Activated CD8-positive, alpha-beta T cell treated with anti-CD3 and anti-CD28 coated beads for 36 hours (primary cell): ENCODE measurements around the gene MKRN1. TPM values are rescaled to one million over a fixed set of nuclear protein-coding genes. Genes with fewer than 3 reads are reported as not detected.
"Not testable (repeated sequence)": the region's sequence is repeated elsewhere in the genome, so short reads cannot be mapped to it uniquely, and the experiment has no call there.

ENCODE experiments used
- ATAC-seq: fragments of 200-7000 bp; cut with Tn5 transposase; one replicate; pipeline ENCODE4 v1.10.0; 2021; ENCODE audit warnings: mild to moderate bottlenecking, moderate library complexity
- CTCF ChIA-PET: fragments of 350-600 bp; sonication (Branson Sonifier 250); formaldehyde crosslinking; loops from one replicate; lab custom pipeline; 2021; ENCODE audit warnings: antibody characterized with exemption; lab: Charles Lee
- POLR2A ChIA-PET: fragments of 350-600 bp; sonication (Branson Sonifier 250); formaldehyde crosslinking; loops from one replicate; lab custom pipeline; 2021; ENCODE audit warnings: antibody characterized with exemption; lab: Charles Lee
- DNase-seq: peaks from one replicate; pipeline ENCODE4 v3.0.0-alpha.2; 2020
- H3K27ac Mint-ChIP-seq: one replicate; pipeline ENCODE4 v1.8.0; 2021; ENCODE audit warnings: mild to moderate bottlenecking, mixed read lengths
- H3K27me3 Mint-ChIP-seq: one replicate; pipeline ENCODE4 v1.8.0; 2021; ENCODE audit warnings: mixed read lengths
- H3K36me3 Mint-ChIP-seq: one replicate; pipeline ENCODE4 v1.8.0; 2021; ENCODE audit warnings: low read depth, mixed read lengths
- H3K4me1 Mint-ChIP-seq: one replicate; pipeline ENCODE4 v1.8.0; 2021; ENCODE audit warnings: low read depth, mixed read lengths
- H3K4me3 Mint-ChIP-seq: one replicate; pipeline ENCODE4 v1.8.0; 2021; ENCODE audit warnings: mild to moderate bottlenecking, moderate library complexity, mixed read lengths
- H3K9me3 Mint-ChIP-seq: one replicate; pipeline ENCODE4 v1.8.0; 2021; ENCODE audit warnings: mixed read lengths
- CTCF ChIP-seq: fragments of 200-600 bp; IDR thresholded peaks from one replicate; pipeline ENCODE4 v1.8.0; 2022; ENCODE audit warnings: antibody characterized with exemption, mild to moderate bottlenecking
- intact Hi-C: fragments of 100-400 bp; cut with micrococcal nuclease; formaldehyde crosslinking; loops from one replicate; pipeline ENCODE4 v1.10.0; 2022
- total RNA-seq, 2 experiments: library from RNA; stranded (reverse); gene quantifications; one replicate each; pipeline ENCODE4 v1.2.3, GENCODE V29; 2021

The MKRN1 gene
- total RNA-seq, 2 experiments from 2014 or later = 55.5 to 56.4 TPM

GRCh38 chr7:140456551-140457051 lies 22.7 kb downstream of the MKRN1 start:
- H3K27me3 Mint-ChIP-seq = no peaks in the 10 kb centered on the region
- H3K27ac Mint-ChIP-seq = no peak overlapping the region
- intact Hi-C loops = no loop called here
- DNase-seq (no peak), ATAC-seq (no peak)
- H3K4me1 Mint-ChIP-seq = peaks cover 15% of the 10 kb centered on the region
- peaks cover 42% of the 10 kb centered on the region for H3K36me3 Mint-ChIP-seq
- ChIA-PET CTCF (interaction anchor here (1.1 to 1.6 kb wide), 2 partner anchors 12 to 17 kb away, joined by 4 read pairs; no protein-coding TSS in a partner anchor), POLR2A (interaction anchor here (1.5 kb wide), 1 partner anchor 22 kb away, joined by 3 read pairs; no protein-coding TSS in a partner anchor)
- H3K4me3 Mint-ChIP-seq = no peak overlapping the region
- no peak for TF ChIP-seq CTCF
- H3K9me3 Mint-ChIP-seq = no peaks in the 10 kb centered on the region

DNA sequence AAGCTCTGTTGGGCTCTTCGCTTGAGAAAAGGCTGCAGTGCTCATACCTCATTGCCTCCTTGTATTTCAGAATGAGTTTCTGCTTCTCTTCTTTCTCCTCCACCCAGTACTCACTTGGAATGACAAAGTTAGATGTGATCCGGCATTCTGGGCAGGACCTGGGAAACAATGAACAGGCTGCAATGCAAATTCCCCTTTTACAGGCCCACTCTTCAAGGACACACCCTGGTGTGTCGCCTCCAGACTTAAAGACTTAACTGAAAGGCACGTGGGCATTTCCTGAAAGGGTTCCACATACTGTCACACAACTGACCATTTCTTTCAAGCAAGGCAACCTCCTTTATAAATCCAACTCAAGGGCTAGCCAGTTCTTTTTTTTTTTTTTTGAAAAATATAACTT lies 23.6 kb downstream of the MKRN1 start:
- DNase-seq (no peak), ATAC-seq (no peak)
- no peaks in the 10 kb centered on the region for H3K9me3 Mint-ChIP-seq
- H3K4me3 Mint-ChIP-seq = no peak overlapping the region
- peaks cover 35% of the 10 kb centered on the region for H3K36me3 Mint-ChIP-seq
- no peaks in the 10 kb centered on the region for H3K27me3 Mint-ChIP-seq
- ChIA-PET POLR2A (interaction anchor here (1.6 kb wide), 1 partner anchor 10 kb away, joined by 5 read pairs; no protein-coding TSS in a partner anchor), CTCF (interaction anchor here (1.1 to 1.6 kb wide), 3 partner anchors 12 to 38 kb away, joined by 3 to 4 read pairs (median 4); no protein-coding TSS in a partner anchor)
- intact Hi-C loops = no loop called here
- TF ChIP-seq CTCF = no peak
- peaks cover 18% of the 10 kb centered on the region for H3K4me1 Mint-ChIP-seq
- H3K27ac Mint-ChIP-seq = no peak overlapping the region

GRCh38 chr7:140454657-140455015 lies 24.7 kb downstream of the MKRN1 start:
- ChIA-PET CTCF (interaction anchor here (1.2 to 3.6 kb wide), 2 partner anchors 11 to 39 kb away, joined by 3 to 26 read pairs; no protein-coding TSS in a partner anchor), POLR2A (interaction anchor here (0.9 to 1.6 kb wide), 4 partner anchors 9 to 105 kb away, joined by 3 to 5 read pairs (median 3); no protein-coding TSS in a partner anchor)
- peak overlapping the region; percentile 77 for H3K27ac Mint-ChIP-seq
- H3K9me3 Mint-ChIP-seq = no peaks in the 10 kb centered on the region
- no peak for DNase-seq
- ATAC-seq = no peak
- no peak overlapping the region for H3K4me3 Mint-ChIP-seq
- TF ChIP-seq CTCF = no peak
- peaks cover 32% of the 10 kb centered on the region for H3K36me3 Mint-ChIP-seq
- H3K27me3 Mint-ChIP-seq = no peaks in the 10 kb centered on the region
- peaks cover 22% of the 10 kb centered on the region for H3K4me1 Mint-ChIP-seq
- intact Hi-C loops = no loop called here

- peaks cover 22% of the 10 kb centered on the region for H3K4me1 Mint-ChIP-seq
- DNase-seq = peak; percentile 20
- CTCF ChIA-PET = interaction anchor here (1.0 to 3.6 kb wide), 2 partner anchors 10 to 18 kb away, joined by 3 to 26 read pairs; no protein-coding TSS in a partner anchor
- H3K36me3 Mint-ChIP-seq = peaks cover 27% of the 10 kb centered on the region
- intact Hi-C loops, ATAC-seq, H3K9me3 Mint-ChIP-seq, H3K4me3 Mint-ChIP-seq, H3K27me3 Mint-ChIP-seq: not testable (repeated sequence)
- POLR2A ChIA-PET = interaction anchor here (0.6 to 1.6 kb wide), 6 partner anchors 8 to 105 kb away, joined by 3 to 5 read pairs (median 3); no protein-coding TSS in a partner anchor
- peak overlapping the region; percentile 77 for H3K27ac Mint-ChIP-seq
Measured at GRCh38 chr7:140453785-140454656, 25.3 kb downstream of the MKRN1 start.

DNA sequence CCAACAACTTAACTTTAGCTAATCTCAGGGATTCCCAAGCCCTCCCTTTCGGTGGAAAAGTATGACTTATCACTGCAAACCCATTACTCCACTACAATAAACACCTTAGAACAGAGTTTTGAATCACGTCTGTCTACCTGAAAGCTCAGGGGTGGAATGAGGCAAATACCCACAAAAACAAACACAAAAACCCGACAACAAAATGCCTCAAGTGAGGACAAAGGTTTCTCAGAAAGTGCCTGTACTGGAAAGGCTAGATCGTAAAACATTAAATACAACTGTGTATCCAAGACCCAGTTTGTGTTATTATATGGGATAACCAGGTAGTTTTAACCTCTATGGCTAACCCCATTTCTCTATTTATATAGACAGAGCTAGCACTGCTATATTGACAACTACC lies 26.0 kb downstream of the MKRN1 start:
- intact Hi-C loops = no loop called here
- CTCF ChIA-PET = interaction anchor here (1.0 to 3.6 kb wide), 3 partner anchors 9 to 17 kb away, joined by 3 to 26 read pairs (median 4); no protein-coding TSS in a partner anchor
- Mint-ChIP-seq H3K36me3 (peaks cover 23% of the 10 kb centered on the region), H3K9me3 (no peaks in the 10 kb centered on the region), H3K4me1 (peaks cover 22% of the 10 kb centered on the region), H3K4me3 (no peak overlapping the region), H3K27me3 (no peaks in the 10 kb centered on the region), H3K27ac (peak overlapping the region; percentile 11)
- DNase-seq (no peak), ATAC-seq (no peak)
- POLR2A ChIA-PET = interaction anchor here (0.6 to 1.3 kb wide), 4 partner anchors 9 to 104 kb away, joined by 3 read pairs; no protein-coding TSS in a partner anchor
- TF ChIP-seq CTCF = no peak
